HCEC 1CT (cell line): Measurements from ENCODE around the gene PARP15.
A peak's percentile ranks its signal among the peaks of the same experiment; 100 is the strongest.

Source experiments
- DNase-seq: peaks from one replicate; pipeline ENCODE4 v3.0.0-alpha.2; 2017

The PARP15 gene

GRCh38 chr3:122576174-122576940 is 1.1 kb upstream of the PARP15 start:
- no peak for DNase-seq

GRCh38 chr3:122578069-122578740 is 755 bp downstream of the PARP15 start:
- DNase-seq: no peak

GRCh38 chr3:122580470-122580869 is 3.0 kb downstream of the PARP15 start:
- DNase-seq: no peak

GRCh38 chr3:122581622-122582021 is 4.2 kb downstream of the PARP15 start:
- DNase-seq: no peak

- DNase-seq: no peak
These were observed 4.9 kb downstream of the PARP15 start for GRCh38 chr3:122582390-122582789.

- DNase-seq: no peak
These were observed 8.6 kb downstream of the PARP15 start for GRCh38 chr3:122586098-122586497.

- DNase-seq: no peak
These were observed 9.5 kb downstream of the PARP15 start for GRCh38 chr3:122586773-122587485.

GRCh38 chr3:122587572-122587971 is 10.1 kb downstream of the PARP15 start:
- no peak for DNase-seq

- no peak for DNase-seq
These were observed 11.8 kb downstream of the PARP15 start for GRCh38 chr3:122589297-122589696.

- no peak for DNase-seq
These were observed 13.2 kb downstream of the PARP15 start for GRCh38 chr3:122590610-122591009.

- DNase-seq: no peak
These were observed 16.6 kb downstream of the PARP15 start for GRCh38 chr3:122594025-122594424.

- no peak for DNase-seq
These were observed 20.7 kb downstream of the PARP15 start for GRCh38 chr3:122598151-122598550.

GRCh38 chr3:122598556-122598955 is 21.1 kb downstream of the PARP15 start:
- no peak for DNase-seq

GRCh38 chr3:122602011-122602710 is 24.7 kb downstream of the PARP15 start:
- no peak for DNase-seq

GRCh38 chr3:122603056-122603455 is 25.6 kb downstream of the PARP15 start:
- DNase-seq: no peak

- DNase-seq: no peak
These were observed 28.9 kb downstream of the PARP15 start for GRCh38 chr3:122606330-122606729.

- no peak for DNase-seq
These were observed 31.5 kb downstream of the PARP15 start for GRCh38 chr3:122608916-122609315.

GRCh38 chr3:122609798-122610559 is 32.5 kb downstream of the PARP15 start:
- peak; percentile 84 for DNase-seq

GRCh38 chr3:122612696-122613095 is 35.2 kb downstream of the PARP15 start:
- no peak for DNase-seq

- no peak for DNase-seq
These were observed 37.9 kb downstream of the PARP15 start for GRCh38 chr3:122615303-122615702.

- DNase-seq: no peak
These were observed 41.2 kb downstream of the PARP15 start for GRCh38 chr3:122618614-122619013.

- peak; percentile 57 for DNase-seq
These were observed 41.6 kb downstream of the PARP15 start for GRCh38 chr3:122619040-122619439.
